GM19043 (cell line): Measurements from ENCODE around the gene DCUN1D4.
"Not testable (repeated sequence)": the region's sequence is repeated elsewhere in the genome, so short reads cannot be mapped to it uniquely, and the experiment has no call there.

ENCODE experiments used
- ATAC-seq: cut with Tn5 transposase; IDR thresholded peaks from one replicate; pipeline ENCODE4 v1.9.1; 2021; ENCODE audit warnings: low read depth; ENCODE audit not compliant: unreplicated experiment

The DCUN1D4 gene

DNA sequence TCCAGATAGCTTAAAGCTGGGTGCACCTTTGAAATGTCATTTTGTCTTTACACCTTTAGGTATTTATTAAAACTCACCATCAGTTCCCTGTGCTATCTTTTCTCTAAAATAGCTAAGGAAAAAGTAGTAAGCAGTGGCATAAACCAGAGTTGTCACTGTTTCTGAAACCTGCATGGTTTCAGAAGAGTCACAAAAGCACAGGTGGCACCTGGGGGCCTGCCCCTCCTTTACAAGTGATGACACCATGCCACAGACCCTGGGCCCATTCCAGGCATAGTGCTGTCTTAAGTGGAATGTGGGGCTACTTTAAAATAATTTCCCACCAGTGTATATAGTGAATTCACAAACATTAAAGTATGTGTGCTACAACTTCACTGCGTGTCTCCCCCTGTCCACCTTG lies 47.8 kb downstream of the DCUN1D4 start:
- ATAC-seq, result no peak

DNA sequence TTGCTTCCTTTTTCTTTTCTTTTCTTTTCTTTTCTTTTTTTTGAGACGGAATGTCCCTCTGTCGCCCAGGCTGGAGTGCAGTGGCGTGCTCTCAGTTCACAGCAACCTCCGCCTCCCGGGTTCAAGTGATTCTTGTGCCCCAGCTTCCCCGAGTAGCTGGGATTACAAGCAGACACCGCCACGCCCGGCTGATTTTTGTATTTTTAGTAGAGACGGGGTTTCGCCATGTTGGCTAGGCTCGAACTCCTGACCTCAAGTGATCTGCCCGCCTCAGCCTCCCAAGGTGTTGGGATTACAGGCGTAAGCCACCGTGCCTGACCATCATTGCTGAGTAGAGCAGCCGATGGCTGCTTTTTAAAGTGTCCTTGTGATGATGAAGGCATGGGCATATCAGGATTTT lies 50.4 kb downstream of the DCUN1D4 start:
- not testable (repeated sequence) for ATAC-seq

DNA sequence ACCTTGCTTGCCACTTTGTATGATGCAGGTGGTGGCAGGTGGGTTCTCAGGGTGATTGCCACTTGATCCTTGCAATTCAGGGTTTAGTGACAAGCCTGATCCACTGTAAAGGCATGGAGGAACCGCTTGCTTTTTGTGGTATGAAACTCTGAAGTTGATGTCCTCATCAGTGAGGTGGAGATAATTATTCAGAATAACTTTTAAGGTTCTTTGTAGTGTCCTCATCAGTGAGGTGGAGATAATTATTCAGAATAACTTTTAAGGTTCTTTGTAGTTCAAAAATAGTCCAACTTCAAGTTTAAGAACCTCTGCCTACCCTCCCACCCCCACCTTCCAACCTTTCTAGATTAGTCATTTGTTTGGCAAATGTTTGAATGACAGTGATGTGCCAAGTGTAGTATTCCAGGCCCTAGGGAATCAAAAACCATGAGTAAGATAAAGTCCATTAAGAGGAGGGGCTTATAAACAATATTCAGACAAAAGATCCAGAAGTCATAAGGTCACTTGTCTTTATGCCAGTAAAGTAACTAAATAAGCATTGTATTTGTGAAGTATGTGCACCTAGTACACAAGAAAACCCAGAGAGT lies 51.2 kb downstream of the DCUN1D4 start:
- ATAC-seq, result no peak

DNA sequence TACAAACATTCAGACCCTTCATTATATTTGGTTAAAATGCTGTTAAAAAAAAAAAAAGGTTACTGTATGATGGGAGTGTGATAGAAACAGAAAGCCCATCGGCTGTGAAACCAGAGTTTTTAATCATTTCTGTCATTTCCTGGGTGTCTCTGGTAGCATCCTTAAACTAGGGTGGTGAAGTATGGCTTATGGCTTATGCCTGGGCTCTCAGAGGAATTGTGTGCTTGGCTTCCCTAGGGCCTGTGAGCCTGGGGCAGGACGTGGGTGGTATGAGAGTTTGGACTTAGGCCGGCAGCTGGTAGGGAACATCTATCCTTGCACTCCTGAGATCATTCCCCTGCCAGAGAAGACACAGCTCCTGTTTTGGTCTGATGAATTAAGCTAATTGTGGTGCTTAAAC lies 52.2 kb downstream of the DCUN1D4 start:
- peak; percentile 53 for ATAC-seq

DNA sequence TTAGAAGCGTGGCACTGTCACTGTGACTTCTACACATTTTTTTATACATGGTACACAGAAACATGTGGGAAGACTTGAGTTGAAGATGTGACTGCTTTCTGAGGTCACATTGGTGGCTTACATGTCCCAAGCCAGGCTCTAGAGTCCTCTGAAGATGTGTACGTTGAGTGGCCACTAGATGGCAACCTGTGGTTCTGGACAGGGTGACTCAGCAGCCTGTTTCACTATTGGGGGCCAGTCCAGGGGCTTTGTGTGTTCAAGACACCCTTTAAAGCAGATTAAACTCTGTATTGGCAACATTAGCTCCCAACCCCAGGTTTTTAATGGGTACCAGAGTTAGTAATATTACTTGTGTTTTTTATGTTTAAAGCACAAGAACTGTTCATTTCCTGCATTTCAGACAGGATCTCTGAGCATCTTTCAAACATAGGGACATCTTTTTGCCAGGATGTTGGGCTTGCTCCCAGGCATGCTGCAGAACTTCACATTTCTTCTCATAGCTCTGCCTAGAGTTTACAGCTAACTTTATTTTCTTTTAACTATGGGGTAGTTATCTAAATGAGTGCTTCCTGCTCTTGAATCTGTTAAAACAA lies 53.0 kb downstream of the DCUN1D4 start:
- ATAC-seq, result peak; percentile 96

DNA sequence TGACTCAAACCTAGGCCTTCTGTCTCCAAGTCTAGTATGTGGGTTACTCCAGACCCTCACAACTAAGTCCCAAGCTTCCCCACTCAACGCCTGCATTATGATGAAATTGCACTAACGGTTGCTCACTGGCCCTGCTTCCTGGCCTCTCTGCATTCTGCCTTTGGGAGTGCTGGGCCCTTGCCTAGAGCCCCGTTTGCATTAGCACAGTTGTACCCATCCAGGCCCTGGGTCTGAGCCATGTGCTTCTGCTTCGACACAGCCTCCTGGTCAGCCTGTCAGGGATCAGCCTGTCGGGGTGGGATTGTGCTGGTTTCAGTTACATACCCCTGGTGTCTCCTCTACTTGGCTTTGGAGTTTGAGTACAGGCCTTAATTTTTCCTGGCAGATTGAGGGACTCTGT lies 58.4 kb downstream of the DCUN1D4 start:
- no peak for ATAC-seq

DNA sequence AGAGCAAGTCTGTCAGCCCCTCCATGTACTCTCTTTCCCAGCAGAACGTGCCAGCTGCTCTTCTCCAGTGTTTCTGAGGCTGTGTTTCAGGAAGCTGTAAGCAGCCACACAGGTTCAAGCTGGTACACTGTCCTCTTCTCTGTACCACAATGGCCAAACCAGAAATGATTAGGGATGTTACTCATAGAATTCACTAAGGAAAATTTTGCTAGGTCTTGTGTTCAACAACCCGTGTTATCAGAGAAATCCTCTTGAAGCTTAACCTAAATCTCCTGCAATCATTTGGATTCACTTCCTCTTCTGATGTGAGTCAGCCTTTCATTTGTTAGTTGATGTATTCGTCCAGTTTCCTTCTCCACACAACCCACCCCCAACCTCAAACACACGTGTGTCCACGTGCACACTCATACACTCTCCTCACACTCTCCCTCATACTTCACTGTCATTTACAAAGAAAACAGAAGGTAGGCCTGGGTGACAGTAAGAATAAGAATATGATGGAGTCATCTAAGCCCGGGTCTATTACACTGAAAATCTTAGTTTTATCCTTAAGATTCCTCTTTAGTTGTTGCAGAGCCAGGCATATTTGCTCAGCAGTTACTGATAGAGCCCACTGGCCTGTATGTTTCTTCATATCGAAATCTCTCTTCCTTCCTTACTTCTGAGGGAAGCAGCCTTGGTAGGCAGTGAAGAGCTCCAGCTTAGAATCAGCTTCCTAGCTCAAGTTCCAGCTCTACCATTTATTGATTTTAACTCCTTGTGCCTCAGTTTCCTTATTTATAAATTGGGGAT lies 63.4 kb downstream of the DCUN1D4 start:
- ATAC-seq, result peak; percentile 98

DNA sequence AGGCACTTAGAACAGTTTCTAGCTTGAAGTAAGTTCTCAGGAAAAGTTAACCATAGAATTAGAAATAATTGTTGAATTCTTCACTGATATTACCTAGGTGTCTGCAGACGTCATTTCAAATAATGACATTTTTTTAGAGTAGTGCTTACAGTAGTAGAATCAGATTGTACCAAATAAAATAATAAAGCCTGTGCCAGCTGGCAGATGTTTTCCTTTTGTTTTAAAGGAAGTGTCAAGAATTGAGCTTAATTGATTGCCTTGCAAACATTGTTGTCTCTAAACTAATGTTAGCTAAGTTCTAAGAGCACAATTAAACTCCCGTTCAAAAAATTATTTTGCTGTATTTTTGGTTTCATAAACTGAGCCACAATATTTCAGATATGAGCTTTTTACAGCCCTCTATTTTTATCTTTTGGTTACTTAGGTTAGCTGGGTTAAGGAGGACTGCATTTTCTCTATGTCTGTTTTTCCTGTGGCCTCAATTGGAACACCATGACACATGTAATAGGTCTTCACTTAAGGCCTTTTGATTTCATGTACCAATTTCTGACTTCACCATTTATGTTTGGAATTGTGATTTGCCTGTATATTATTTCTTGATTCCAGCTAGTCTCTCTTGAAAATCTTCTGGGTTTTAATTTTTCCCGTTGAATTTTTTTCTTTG lies 64.2 kb downstream of the DCUN1D4 start:
- no peak for ATAC-seq

DNA sequence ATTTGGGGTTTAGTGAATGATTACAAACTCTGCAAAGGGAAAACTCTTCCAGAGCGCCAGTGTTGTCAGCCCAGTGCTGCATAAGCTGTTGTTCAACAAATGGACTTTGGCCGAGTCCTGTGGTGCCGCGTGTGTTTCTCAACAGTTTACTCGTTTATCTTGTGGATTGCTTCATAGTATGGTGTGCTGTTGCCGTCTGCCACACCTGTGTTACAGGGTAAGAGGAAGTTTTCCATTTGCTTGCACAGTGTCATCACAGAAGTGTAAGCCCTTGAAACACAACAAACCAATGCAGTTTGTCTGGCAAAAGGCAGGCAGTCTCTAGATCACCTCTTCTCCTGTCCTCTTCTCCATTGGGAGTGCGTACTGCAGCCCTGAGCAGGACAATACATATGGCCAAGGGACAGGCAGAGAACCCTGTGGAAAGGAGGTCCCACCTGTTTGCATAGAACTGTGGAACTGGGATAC lies 66.3 kb downstream of the DCUN1D4 start:
- no peak for ATAC-seq

DNA sequence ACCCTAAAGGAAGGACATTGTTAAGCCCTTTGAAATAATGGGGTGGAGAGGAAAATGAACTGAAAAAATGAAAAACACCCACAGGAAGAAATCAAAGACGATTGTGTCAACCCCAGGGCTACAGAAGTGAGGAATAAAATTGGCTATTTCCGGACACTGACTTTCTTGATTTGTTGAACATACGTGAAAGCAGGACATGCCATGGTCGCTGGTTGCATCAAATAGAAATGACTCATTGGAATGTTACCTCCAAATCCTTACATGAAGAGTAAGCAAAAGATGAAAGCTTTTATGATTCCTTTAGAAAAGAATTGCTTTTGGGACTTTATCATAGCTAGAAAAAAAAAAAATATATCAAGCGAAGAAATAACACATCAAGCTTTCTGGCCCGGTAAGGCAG lies 75.3 kb downstream of the DCUN1D4 start:
- no peak for ATAC-seq

DNA sequence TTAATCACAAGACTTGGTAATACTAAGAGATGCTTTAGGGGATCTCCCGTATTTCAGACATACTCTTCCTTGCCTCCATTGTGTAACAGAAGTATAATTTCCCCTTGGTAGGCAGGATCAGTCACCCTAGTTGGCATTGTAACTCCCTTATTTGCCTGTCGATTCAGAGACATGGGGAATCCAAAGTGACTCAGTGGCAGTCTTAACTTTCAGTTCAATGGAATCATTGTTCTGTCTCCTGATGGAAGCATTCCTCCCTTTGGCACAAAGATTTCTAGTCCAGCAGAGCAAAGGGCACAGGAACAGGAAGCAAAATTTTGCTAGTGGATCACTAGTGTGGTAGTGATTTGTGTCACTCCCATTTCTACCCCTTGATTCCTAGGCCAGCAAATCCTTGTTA lies 80.4 kb downstream of the DCUN1D4 start:
- no peak for ATAC-seq

DNA sequence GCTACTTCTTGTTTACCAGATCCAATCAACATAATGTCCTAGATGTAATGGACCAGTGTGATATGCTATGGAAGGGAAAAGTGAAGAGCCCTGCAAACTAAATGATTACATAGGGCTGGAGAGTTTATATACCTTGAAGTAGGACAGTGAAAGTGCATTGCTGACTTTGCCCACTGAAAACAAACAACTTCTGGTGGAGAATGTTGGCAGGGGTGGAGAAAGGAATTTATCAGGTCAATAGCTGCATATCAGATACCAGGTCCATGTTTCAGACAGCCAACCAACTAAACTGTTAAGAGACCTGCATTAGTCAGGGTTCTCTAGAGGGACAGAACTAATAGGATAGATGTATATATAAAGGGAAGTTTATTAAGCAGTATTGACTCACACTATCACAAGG lies 82.4 kb downstream of the DCUN1D4 start:
- ATAC-seq, result no peak

DNA sequence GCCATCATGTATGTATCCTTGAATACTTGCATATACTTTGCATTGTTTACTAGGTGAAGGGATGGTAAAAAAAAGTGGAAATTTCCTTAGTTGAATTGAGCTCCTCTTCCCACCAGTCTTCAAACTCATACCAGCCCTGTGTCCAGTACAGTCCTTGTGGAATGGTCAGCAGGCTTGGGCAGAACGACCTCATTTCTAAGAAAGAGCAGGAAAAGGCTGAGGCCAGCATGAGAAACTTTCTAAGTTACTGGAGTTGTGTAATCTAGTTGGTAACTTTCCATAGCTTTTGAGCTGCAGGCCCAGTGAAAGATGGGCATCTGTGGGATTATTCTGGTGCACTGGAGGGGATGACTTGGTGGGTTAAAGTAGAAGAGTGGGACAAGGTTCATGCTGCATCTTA lies 87.6 kb downstream of the DCUN1D4 start:
- ATAC-seq, result no peak

DNA sequence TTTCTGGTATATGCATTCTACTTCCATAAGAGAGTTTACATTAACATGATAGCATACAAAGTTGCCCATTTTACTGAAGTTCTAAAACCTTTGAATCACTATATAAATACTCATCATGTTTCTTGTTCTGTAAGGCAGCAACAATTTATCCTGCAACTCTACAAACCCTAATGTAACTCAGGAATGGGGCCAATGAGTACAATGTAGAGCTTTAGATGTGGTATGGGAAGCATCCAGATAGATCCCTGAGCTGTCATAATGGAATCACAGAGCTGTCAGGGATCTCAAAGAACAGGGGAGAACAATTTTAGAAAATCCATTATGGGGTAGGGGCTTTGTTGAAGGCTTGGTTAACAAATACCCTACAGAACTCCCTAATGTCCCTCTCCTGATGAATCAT lies 88.5 kb downstream of the DCUN1D4 start:
- no peak for ATAC-seq

DNA sequence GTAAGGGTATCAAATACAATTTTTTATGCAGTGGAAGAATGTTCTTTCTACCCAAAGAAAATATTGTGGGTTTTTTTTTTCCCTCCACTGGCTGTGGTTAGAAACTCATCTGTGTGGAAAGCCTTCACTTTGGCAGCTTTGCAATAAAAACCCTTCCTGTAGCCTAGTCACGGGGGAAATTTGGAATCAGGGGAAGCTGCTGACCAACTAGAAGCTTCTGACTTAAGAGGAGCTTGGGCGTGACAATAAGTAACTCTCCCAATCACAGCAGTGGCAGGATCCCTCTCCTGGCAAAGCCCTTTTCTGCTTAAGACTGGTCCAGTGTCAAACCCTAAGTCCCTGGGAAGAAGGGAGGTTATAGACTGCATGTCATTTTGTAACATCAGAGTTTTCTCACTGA lies 89.3 kb downstream of the DCUN1D4 start:
- ATAC-seq, result no peak

DNA sequence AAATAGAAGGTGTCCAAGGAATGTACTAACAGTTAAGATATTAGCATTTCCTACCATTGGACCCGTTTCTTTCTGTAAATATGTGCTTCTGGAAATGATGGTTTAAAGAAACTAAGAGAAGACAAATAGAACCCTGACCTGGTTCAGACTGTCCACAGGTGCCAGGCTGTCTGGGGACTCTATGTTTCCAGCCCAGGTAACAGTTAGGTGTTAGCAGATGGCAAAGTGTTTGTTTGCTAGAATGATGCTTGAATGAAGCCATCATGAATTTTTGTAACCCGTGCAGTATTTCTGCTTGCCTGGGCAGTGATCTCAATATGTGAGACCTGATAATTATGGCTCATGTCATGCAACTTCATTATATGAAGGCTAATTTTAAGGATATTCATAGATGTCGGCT lies 89.7 kb downstream of the DCUN1D4 start:
- ATAC-seq, result no peak

DNA sequence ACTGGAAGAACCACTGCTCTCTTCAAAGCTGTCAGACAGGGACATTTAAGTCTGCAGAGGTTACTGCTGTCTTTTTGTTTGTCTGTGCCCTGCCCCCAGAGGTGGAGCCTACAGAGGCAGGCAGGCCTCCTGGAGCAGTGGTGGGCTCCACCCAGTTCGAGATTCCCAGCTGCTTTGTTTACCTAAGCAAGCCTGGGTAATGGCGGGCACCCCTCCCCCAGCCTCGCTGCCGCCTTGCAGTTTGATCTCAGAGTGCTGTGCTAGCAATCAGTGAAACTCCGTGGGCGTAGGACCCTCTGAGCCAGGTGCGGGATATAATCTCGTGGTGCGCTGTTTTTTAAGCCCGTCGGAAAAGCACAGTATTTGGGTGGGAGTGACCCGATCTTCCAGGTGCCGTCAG lies 97.5 kb downstream of the DCUN1D4 start:
- ATAC-seq, result not testable (repeated sequence)

DNA sequence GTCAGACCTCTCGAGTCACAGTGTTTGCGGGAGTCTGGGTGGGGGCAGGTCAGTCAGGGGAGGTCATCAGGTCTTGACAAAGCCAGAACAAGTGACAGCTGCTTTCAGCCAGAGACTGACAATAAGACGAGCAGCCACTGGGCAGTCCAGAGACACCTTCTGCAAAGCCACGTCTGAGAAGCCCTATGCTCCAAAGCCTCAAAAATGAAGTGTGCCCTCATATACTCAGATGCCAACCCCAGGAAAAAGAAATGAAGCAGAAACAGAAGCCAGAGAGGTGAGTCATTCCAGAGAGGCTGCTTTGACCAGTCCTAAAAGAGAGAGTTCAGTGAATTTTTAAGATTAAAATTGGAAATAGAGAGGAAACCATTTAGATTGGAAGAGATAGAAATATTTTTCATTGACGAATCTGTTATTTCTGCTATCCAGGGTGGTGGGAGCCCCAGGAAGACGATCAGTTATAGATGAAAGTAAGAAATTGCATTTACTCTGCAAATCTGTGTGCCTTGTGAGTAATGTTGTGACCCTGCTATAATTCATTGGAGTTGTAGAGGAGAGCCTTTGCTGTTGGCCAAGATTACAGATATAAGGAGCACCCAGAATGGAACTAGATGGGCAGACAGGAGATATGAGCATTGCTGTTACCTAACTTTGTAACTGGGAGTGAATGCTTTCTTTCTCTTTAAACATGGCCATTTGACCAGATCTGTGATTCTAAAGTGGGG lies 99.3 kb downstream of the DCUN1D4 start:
- no peak for ATAC-seq

DNA sequence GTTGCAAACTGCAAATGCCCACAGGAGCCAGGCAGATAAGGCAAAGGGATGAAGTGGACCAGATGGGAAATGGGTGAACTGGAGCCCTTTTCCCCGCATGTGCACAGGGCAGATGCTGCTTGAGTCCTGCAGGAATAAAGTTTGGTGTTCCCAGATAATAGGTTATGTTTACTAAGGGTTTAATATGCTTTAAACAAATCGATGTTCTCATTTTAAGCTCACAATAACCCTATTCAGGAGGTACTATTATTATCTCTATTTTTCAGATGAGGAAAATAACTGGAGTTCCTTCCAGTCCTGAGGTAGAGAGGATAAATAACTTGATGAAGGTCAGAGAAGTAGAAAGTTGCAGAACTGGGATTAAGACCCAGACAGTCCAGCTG lies 99.9 kb downstream of the DCUN1D4 start:
- no peak for ATAC-seq

DNA sequence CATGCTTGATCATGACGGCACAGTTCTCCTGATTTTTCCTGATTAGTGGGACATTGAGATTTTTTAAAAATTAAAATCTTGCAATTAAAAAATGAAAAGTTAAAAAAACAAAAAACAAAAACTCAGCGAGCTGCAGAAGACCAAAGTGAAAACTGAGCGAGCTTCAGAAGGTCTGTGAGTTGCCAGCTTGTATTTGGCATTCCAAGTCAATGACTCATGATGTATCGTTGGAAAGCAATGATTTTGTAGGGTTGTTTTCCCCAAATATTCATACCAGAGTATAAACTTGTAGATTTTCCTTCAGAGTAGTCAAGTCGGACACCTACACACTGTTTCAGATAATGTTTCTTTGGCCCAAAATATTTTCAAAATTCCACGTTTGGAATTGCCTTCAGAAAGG lies 100.3 kb downstream of the DCUN1D4 start:
- no peak for ATAC-seq
